ENCODE data around the gene MAMDC4. TPM values are rescaled to one million over a fixed set of nuclear protein-coding genes. Genes with fewer than 3 reads are reported as not detected.
"Not testable (repeated sequence)": the region's sequence is repeated elsewhere in the genome, so short reads cannot be mapped to it uniquely, and the experiment has no call there.

Gene MAMDC4
- total and polyA plus RNA-seq, 2 of the 13 experiments (the other 11 are each of a cell fraction or from before 2014, with no cell fraction given) = 6.0 to 6.8 TPM

GRCh38 chr9:136882947-136883283 lies 30.8 kb downstream of the MAMDC4 start:
- BruUV-seq (replicated peaks); H2AFZ ChIP-seq (ENCODE audit: low read length); FAIRE-seq; CTCF ChIA-PET (ENCODE audit: low intra/inter-chr PET ratio, low total read pairs); H3K9me3 ChIP-seq (ENCODE audit: low read length); ATAC-seq; H3K27me3 ChIP-seq (ENCODE audit: control insufficient read depth in 1 of 2, insufficient read depth in 2 of 2, low read length in 2 of 2); H3K9ac ChIP-seq (ENCODE audit: insufficient read depth, low read depth, low read length); DNase-seq (ENCODE audit: low spot score); H4K20me1 ChIP-seq (ENCODE audit: insufficient read depth, low read length); in situ Hi-C loops (cut with HindIII; ENCODE audit: extremely low pct_ligation_motif_present, low pct_unique_long_range_greater_than_20kb); H3K36me3 ChIP-seq (replicated peaks in 1 of 2; ENCODE audit: control insufficient read depth in 1 of 2, insufficient read depth in 2 of 2, low read length in 2 of 2): not testable (repeated sequence)
- WGBS (ENCODE audit: low lambda C conversion rate) = 18% methylated on average over 7 of the region's 9 CpGs
- intact Hi-C loops (cut with micrococcal nuclease; ENCODE audit: unreplicated experiment) = loop anchor here (5.0 to 10.0 kb wide), 2 partner anchors 36 to 98 kb away; partner anchors contain the start of gene PHPT1
- POLR2A ChIA-PET = interaction anchor here (0.6 to 7.1 kb wide), 15 partner anchors 16 to 204 kb away, joined by 3 to 45 read pairs (median 6); partner anchors contain the start of genes AJM1, C8G, EDF1 and FBXW5
- Histone ChIP-seq H3K27ac (ENCODE audit: extremely low read length, insufficient read depth, low read length) (peak overlapping the region; percentile 60), H3K79me2 (ENCODE audit: insufficient read depth, low read length) (peaks cover 12% of the 10 kb centered on the region), H3K4me2 (ENCODE audit: low read depth, low read length) (peak overlapping the region; percentile 98), H3K4me3 (replicated peaks in 1 of 3; ENCODE audit: insufficient read depth in 1 of 3, low read depth in 2 of 3, low read length in 3 of 3) (peak overlapping the region in 2 of 3 experiments; percentile 56 to 82; a peak in 4 of 6 replicates), H3K4me1 (ENCODE audit: insufficient read depth, low read length) (peaks cover 56% of the 10 kb centered on the region)
- peak; percentile 3; the same call in 1 of the 2 replicates for TF ChIP-seq ZNF788 (CRISPR knock-in tag; IDR thresholded peaks at IDR 0.05; ENCODE audit: borderline replicate concordance)
- TF ChIP-seq KDM4B (CRISPR knock-in tag; IDR thresholded peaks at IDR 0.05) = 0 out of 2 replicates have a peak, but pooled peaks have one; percentile 1
- peak; percentile 67; the same call in 1 of the 2 replicates for TF ChIP-seq IKZF5 (CRISPR knock-in tag; IDR thresholded peaks at IDR 0.05)
- TF ChIP-seq MIER3 (CRISPR knock-in tag; IDR thresholded peaks at IDR 0.05; ENCODE audit: borderline replicate concordance) = 0 out of 2 replicates have a peak, but pooled peaks have one; percentile 3
- 0 out of 2 replicates have a peak, but pooled peaks have one; percentile 31 for TF ChIP-seq ZBTB43 (CRISPR knock-in tag; conservative IDR thresholded peaks at IDR 0.05)
- 0 out of 2 replicates have a peak, but pooled peaks have one; percentile 52 for TF ChIP-seq SALL2 (CRISPR knock-in tag; IDR thresholded peaks at IDR 0.05)
- 0 out of 2 replicates have a peak, but pooled peaks have one; percentile 1 for TF ChIP-seq ZGPAT (CRISPR knock-in tag; IDR thresholded peaks at IDR 0.05)
- TF ChIP-seq SNAPC2 (CRISPR knock-in tag; IDR thresholded peaks at IDR 0.05) = 0 out of 2 replicates have a peak, but pooled peaks have one; percentile 35
- TF ChIP-seq ZNF761 (CRISPR knock-in tag; conservative IDR thresholded peaks at IDR 0.05) = 0 out of 2 replicates have a peak, but pooled peaks have one; percentile 3
- TF ChIP-seq KLF12 (CRISPR knock-in tag; IDR thresholded peaks at IDR 0.05; ENCODE audit: borderline replicate concordance) = 0 out of 2 replicates have a peak, but pooled peaks have one; percentile 15
- TF ChIP-seq KLF16 (CRISPR knock-in tag; IDR thresholded peaks at IDR 0.05) = 0 out of 4 replicates have a peak, but pooled peaks of 1 of the 2 experiments have one; percentile 4
- TF ChIP-seq, protein P1, sequence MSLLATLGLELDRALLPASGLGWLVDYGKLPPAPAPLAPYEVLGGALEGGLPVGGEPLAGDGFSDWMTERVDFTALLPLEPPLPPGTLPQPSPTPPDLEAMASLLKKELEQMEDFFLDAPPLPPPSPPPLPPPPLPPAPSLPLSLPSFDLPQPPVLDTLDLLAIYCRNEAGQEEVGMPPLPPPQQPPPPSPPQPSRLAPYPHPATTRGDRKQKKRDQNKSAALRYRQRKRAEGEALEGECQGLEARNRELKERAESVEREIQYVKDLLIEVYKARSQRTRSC (CRISPR knock-in tag; IDR thresholded peaks at IDR 0.05; ENCODE audit: low read depth) = 0 out of 2 replicates have a peak, but pooled peaks have one; percentile 43
- TF ChIP-seq HDAC2 (CRISPR knock-in tag; IDR thresholded peaks at IDR 0.05) = 0 out of 2 replicates have a peak, but pooled peaks have one; percentile 12
- 0 out of 2 replicates have a peak, but pooled peaks have one; percentile 29 for TF ChIP-seq ZNF850 (CRISPR knock-in tag; conservative IDR thresholded peaks at IDR 0.05)
- 0 out of 2 replicates have a peak, but pooled peaks have one; percentile 30 for TF ChIP-seq KDM2A (CRISPR knock-in tag; IDR thresholded peaks at IDR 0.05; ENCODE audit: borderline replicate concordance, low read depth)
- TF ChIP-seq ZNF263 (CRISPR knock-in tag; IDR thresholded peaks at IDR 0.05) = 0 out of 2 replicates have a peak, but pooled peaks have one; percentile 1
- TF ChIP-seq KAT8 (CRISPR knock-in tag; IDR thresholded peaks at IDR 0.05) = 0 out of 2 replicates have a peak, but pooled peaks have one; percentile 18
- TF ChIP-seq MEIS2 (CRISPR knock-in tag; IDR thresholded peaks at IDR 0.05) = peak; percentile 5; the same call in 1 of the 2 replicates
- TF ChIP-seq CCDC6 (CRISPR knock-in tag; IDR thresholded peaks at IDR 0.05) = peak; percentile 51; the same call in 1 of the 2 replicates
- TF ChIP-seq CBX5 (CRISPR knock-in tag; IDR thresholded peaks at IDR 0.05; ENCODE audit: borderline replicate concordance) = peak; percentile 4; the same call in 1 of the 2 replicates
